A549 (cell line): ENCODE results near the gene PDE10A. TPM values are rescaled to one million over a fixed set of nuclear protein-coding genes. Genes with fewer than 3 reads are reported as not detected.

Experiments used
- ATAC-seq, 2 experiments: fragments of 200-7000 bp in 1 of 2; fragments of >200 bp in 1 of 2; cut with Nextera tagmentation in 1 of 2; cut with Tn5 transposase in 1 of 2; 3 replicates each; pipeline versions ENCODE4 v1.8.0 to v1.9.1; 2018 to 2020; ENCODE audit warnings: mild to moderate bottlenecking in 1 of 2, moderate library complexity in 1 of 2
- CTCF ChIA-PET: fragments of 300-600 bp; sonication (Branson Sonifier 250); formaldehyde crosslinking; extraction: SDS; loops from one replicate; lab custom pipeline; 2021; ENCODE audit warnings: antibody characterized with exemption, inconsistent platforms; lab: Yijun Ruan, JAX
- POLR2A ChIA-PET: fragments of 350-600 bp; formaldehyde crosslinking; extraction: SDS; loops from one replicate; lab custom pipeline; 2021; ENCODE audit warnings: antibody characterized with exemption, inconsistent platforms; lab: Yijun Ruan, JAX
- DNase-seq, 2 experiments: peaks; one replicate each; pipeline versions ENCODE4 v3.0.0 to v3.0.0-alpha.2; 2011 to 2016; ENCODE audit warnings: low read depth in 1 of 2, low spot score in 1 of 2
- FAIRE-seq: peaks from 2 replicates; lab custom pipeline; 2011; peaks lifted over from hg19 to GRCh38; lab: Jason Lieb, UNC
- H3K27ac ChIP-seq, 2 experiments: fragments of >200 bp; sonication (Bioruptor Twin); formaldehyde crosslinking; 3 replicates each; pipeline ENCODE4 v1.5.1; 2016 to 2017
- H3K4me1 ChIP-seq: fragments of >200 bp; sonication (Bioruptor Twin); formaldehyde crosslinking; 3 replicates; pipeline ENCODE4 v1.6.1; 2016
- H3K4me2 ChIP-seq: fragments of >200 bp; sonication (Bioruptor Twin); formaldehyde crosslinking; 3 replicates; pipeline ENCODE4 v1.6.1; 2016
- H3K4me3 ChIP-seq: fragments of >200 bp; sonication (Bioruptor Twin); formaldehyde crosslinking; 3 replicates; pipeline ENCODE4 v1.5.1; 2016
- H3K9me3 ChIP-seq: fragments of >200 bp; sonication (Bioruptor Twin); formaldehyde crosslinking; 3 replicates; pipeline ENCODE4 v1.6.1; 2016
- ATOH8 ChIP-seq: fragments of 250-450 bp; sonication (Bioruptor Pico); IDR thresholded peaks from 2 replicates; pipeline ENCODE4 v1.5.0; 2020; ENCODE audit warnings: low read depth, mild to moderate bottlenecking, moderate library complexity
- BHLHE40 ChIP-seq: IDR thresholded peaks from 2 replicates; pipeline ENCODE4 v1.6.1; 2012; ENCODE audit warnings: low read depth, low read length, inconsistent platforms
- CBX2 ChIP-seq: fragments of 200-600 bp; sonication (generic); IDR thresholded peaks from 2 replicates; pipeline ENCODE4 v1.6.1; 2016; ENCODE audit warnings: low read depth, mild to moderate bottlenecking, borderline replicate concordance
- CBX8 ChIP-seq: fragments of 200-600 bp; sonication (generic); IDR thresholded peaks from 2 replicates; pipeline ENCODE4 v1.6.1; 2016
- CEBPB ChIP-seq, 2 experiments: fragments of >200 bp in 1 of 2; sonication (Bioruptor Twin) in 1 of 2; formaldehyde crosslinking in 1 of 2; IDR thresholded peaks; 2 replicates each; pipeline ENCODE4 v1.6.1; 2012 to 2016
- CHD4 ChIP-seq: fragments of 200-600 bp; sonication (generic); IDR thresholded peaks from 2 replicates; pipeline ENCODE4 v1.6.1; 2016; ENCODE audit warnings: antibody characterized with exemption, mild to moderate bottlenecking, borderline replicate concordance
- CTCF ChIP-seq: fragments of >200 bp; sonication (Bioruptor Twin); formaldehyde crosslinking; IDR thresholded peaks from 3 replicates; pipeline ENCODE4 v1.5.1; 2016
- EHF ChIP-seq: fragments of 250-450 bp; sonication (Bioruptor Pico); IDR thresholded peaks from 2 replicates; pipeline ENCODE4 v1.5.0; 2020; ENCODE audit warnings: mild to moderate bottlenecking
- ELK1 ChIP-seq: fragments of 150-350 bp; IDR thresholded peaks from 2 replicates; pipeline ENCODE4 v1.6.1; 2014; ENCODE audit warnings: low read depth, mild to moderate bottlenecking, low read length
- EP300 ChIP-seq, 2 experiments: fragments of >200 bp; sonication (Bioruptor Twin); formaldehyde crosslinking; IDR thresholded peaks; 2 replicates in 1 of 2; 3 replicates in 1 of 2; pipeline ENCODE4 v1.6.1; 2016 to 2017
- ESRRA ChIP-seq: fragments of 150-350 bp; IDR thresholded peaks from 2 replicates; pipeline ENCODE4 v1.6.1; 2014; ENCODE audit warnings: mild to moderate bottlenecking, low read length, borderline replicate concordance
- GATA3 ChIP-seq: IDR thresholded peaks from 2 replicates; pipeline ENCODE4 v1.6.1; 2012; ENCODE audit warnings: borderline replicate concordance
- HDAC2 ChIP-seq: fragments of 200-600 bp; sonication (generic); IDR thresholded peaks from 2 replicates; pipeline ENCODE4 v1.6.1; 2016
- HES2 ChIP-seq: fragments of >200 bp; sonication (Bioruptor Twin); formaldehyde crosslinking; IDR thresholded peaks from 2 replicates; pipeline ENCODE4 v1.6.1; 2016
- HMGXB4 ChIP-seq: fragments of 250-450 bp; sonication (Bioruptor Pico); IDR thresholded peaks from 2 replicates; pipeline ENCODE4 v1.5.0; 2021; ENCODE audit warnings: mild to moderate bottlenecking, moderate library complexity, borderline replicate concordance
- HOXA7 ChIP-seq: fragments of 250-450 bp; sonication (Bioruptor Pico); IDR thresholded peaks from 2 replicates; pipeline ENCODE4 v1.5.0; 2020; ENCODE audit warnings: mild to moderate bottlenecking, moderate library complexity
- HOXB5 ChIP-seq: fragments of 250-450 bp; sonication (Bioruptor Pico); IDR thresholded peaks from 2 replicates; pipeline ENCODE4 v1.5.0; 2020; ENCODE audit warnings: mild to moderate bottlenecking, moderate library complexity
- JUN ChIP-seq, 2 experiments: fragments of >200 bp; sonication (Bioruptor Twin); formaldehyde crosslinking; IDR thresholded peaks; 2 replicates in 1 of 2; 3 replicates in 1 of 2; pipeline ENCODE4 v1.6.1; 2016 to 2017
- JUNB ChIP-seq: fragments of >200 bp; sonication (Bioruptor Twin); formaldehyde crosslinking; IDR thresholded peaks from 2 replicates; pipeline ENCODE4 v1.6.1; 2016
- MAFK ChIP-seq: fragments of 450-650 bp; IDR thresholded peaks from 2 replicates; pipeline ENCODE4 v1.6.1; 2014; ENCODE audit not compliant: partially characterized antibody
- MAX ChIP-seq: IDR thresholded peaks from 2 replicates; pipeline ENCODE4 v1.6.1; 2012
- MAZ ChIP-seq: fragments of 150-350 bp; IDR thresholded peaks from 2 replicates; pipeline ENCODE4 v1.6.1; 2014; ENCODE audit warnings: antibody characterized with exemption, low read depth, low read length, borderline replicate concordance
- MYC ChIP-seq: IDR thresholded peaks from 2 replicates; pipeline ENCODE4 v1.6.1; 2012; ENCODE audit warnings: mild to moderate bottlenecking, inconsistent platforms, low read length, improper control_type of control experiment, borderline replicate concordance
- SMC3 ChIP-seq: fragments of >200 bp; sonication (Bioruptor Twin); formaldehyde crosslinking; IDR thresholded peaks from 3 replicates; pipeline ENCODE4 v1.6.1; 2018; ENCODE audit warnings: inconsistent platforms
- TFCP2L1 ChIP-seq: fragments of 250-450 bp; sonication (Bioruptor Pico); IDR thresholded peaks from 2 replicates; pipeline ENCODE4 v1.5.0; 2021; ENCODE audit warnings: mild to moderate bottlenecking
- ZFP36 ChIP-seq: fragments of 450-650 bp; IDR thresholded peaks from 2 replicates; pipeline ENCODE4 v1.6.1; 2014; ENCODE audit warnings: borderline replicate concordance; ENCODE audit not compliant: partially characterized antibody
- WGBS: methylation state at CpG from one replicate; pipeline ENCODE4 v1.1.6; 2017; ENCODE audit errors: missing lambda C conversion rate; 5-methylcytosine and 5-hydroxymethylcytosine counted together
- polyA plus RNA-seq, 4 experiments: library from polyadenylated mRNA; depleted of rRNA in 3 of 4; stranded (reverse); fragments of >200 nt; fragmentation: RNase III in 1 of 4; extraction: RNeasy Plus Mini Kit Qiagen cat#74134 plus additional on column Dnase treatment in 1 of 4; gene quantifications; 2 replicates in 3 of 4; 3 replicates in 1 of 4; pipeline ENCODE4 v1.2.3, GENCODE V29; 2011 to 2017

The PDE10A gene
- polyA plus RNA-seq, 2 of the 4 experiments (the other 2 are of a cell fraction) = 44.9 to 92.5 TPM

- Histone ChIP-seq H3K4me1 (peaks cover 55% of the 10 kb centered on the region), H3K4me2 (peak overlapping the region; percentile 22; the same call in 1 of the 3 replicates), H3K27ac (peak overlapping the region in 1 of 2 experiments; percentile 39; a peak in 1 of 6 replicates), H3K9me3 (no peaks in the 10 kb centered on the region), H3K4me3 (no peak overlapping the region)
- FAIRE-seq (no peak), ATAC-seq (no peak), DNase-seq (no peak)
- WGBS = 66% methylated on average over 2 of the region's 2 CpGs
- ChIA-PET POLR2A (interaction anchor here (0.6 to 1.2 kb wide), 2 partner anchors 95 to 192 kb away, joined by 3 to 8 read pairs; no protein-coding TSS in a partner anchor), CTCF (no interaction called here)
- TF ChIP-seq BHLHE40 = no peak
- no peak for TF ChIP-seq MYC
- TF ChIP-seq CTCF = no peak
- no peak for TF ChIP-seq TFCP2L1 (CRISPR knock-in tag)
- TF ChIP-seq ZFP36 = no peak
- no peak for TF ChIP-seq EHF
- no peak for TF ChIP-seq SMC3
- no peak for TF ChIP-seq GATA3
- no peak for TF ChIP-seq HOXA7 (CRISPR knock-in tag)
- no peak for TF ChIP-seq ATOH8 (CRISPR knock-in tag)
- no peak for TF ChIP-seq ESRRA
- TF ChIP-seq CBX2 = no peak
- no peak for TF ChIP-seq HDAC2
- no peak for TF ChIP-seq HMGXB4
- TF ChIP-seq HOXB5 (CRISPR knock-in tag) = no peak
- no peak for TF ChIP-seq MAZ
- TF ChIP-seq MAX = no peak
These were observed 30.8 kb downstream of the PDE10A start for GRCh38 chr6:165632194-165632593.

GRCh38 chr6:165630544-165630953 lies 32.5 kb downstream of the PDE10A start:
- FAIRE-seq (no peak), ATAC-seq (peak; percentile 77 to 91), DNase-seq (peak in 1 of 2 experiments; percentile 36)
- 11% methylated on average over 6 of the region's 6 CpGs for WGBS
- POLR2A ChIA-PET = no interaction called here
- CTCF ChIA-PET = interaction anchor here (0.9 to 1.5 kb wide), 3 partner anchors 8 to 191 kb away, joined by 3 read pairs; no protein-coding TSS in a partner anchor
- peak overlapping the region; percentile 2; the same call in 1 of the 3 replicates for H3K4me3 ChIP-seq
- H3K27ac ChIP-seq = peak overlapping the region; percentile 41 to 75; a peak in 5 of 6 replicates
- H3K9me3 ChIP-seq = no peaks in the 10 kb centered on the region
- TF ChIP-seq GATA3 = peak; percentile 64; the same call in 1 of the 2 replicates
- no peak for TF ChIP-seq CBX8
- 0 out of 5 replicates have a peak, but pooled peaks of 1 of the 2 experiments have one; percentile 32 for TF ChIP-seq JUN (IDR thresholded peaks at IDR 0.05)
- TF ChIP-seq MAFK = no peak
- no peak for TF ChIP-seq HES2
- 0 out of 4 replicates have a peak, but pooled peaks of 1 of the 2 experiments have one; percentile 34 for TF ChIP-seq CEBPB (IDR thresholded peaks at IDR 0.05)
- TF ChIP-seq JUNB = peak; percentile 47; the same call in 1 of the 2 replicates
- no peak for TF ChIP-seq CHD4
- TF ChIP-seq EP300 (IDR thresholded peaks at IDR 0.05) = peak in 1 of 2 experiments; percentile 33; a peak in 1 of 5 replicates
- no peak for TF ChIP-seq ELK1
- H3K4me1 ChIP-seq = peaks cover 48% of the 10 kb centered on the region
- H3K4me2 ChIP-seq = peak overlapping the region; percentile 67
